ENCODE data around the gene MYO3B.

The MYO3B gene

GRCh38 chr2:170492010-170492409 is 314.1 kb downstream of the MYO3B start:
- DNase-seq, result no peak

GRCh38 chr2:170493426-170494097 is 315.6 kb downstream of the MYO3B start:
- DNase-seq, result no peak

GRCh38 chr2:170495896-170496295 is 317.9 kb downstream of the MYO3B start:
- DNase-seq, result no peak

DNA sequence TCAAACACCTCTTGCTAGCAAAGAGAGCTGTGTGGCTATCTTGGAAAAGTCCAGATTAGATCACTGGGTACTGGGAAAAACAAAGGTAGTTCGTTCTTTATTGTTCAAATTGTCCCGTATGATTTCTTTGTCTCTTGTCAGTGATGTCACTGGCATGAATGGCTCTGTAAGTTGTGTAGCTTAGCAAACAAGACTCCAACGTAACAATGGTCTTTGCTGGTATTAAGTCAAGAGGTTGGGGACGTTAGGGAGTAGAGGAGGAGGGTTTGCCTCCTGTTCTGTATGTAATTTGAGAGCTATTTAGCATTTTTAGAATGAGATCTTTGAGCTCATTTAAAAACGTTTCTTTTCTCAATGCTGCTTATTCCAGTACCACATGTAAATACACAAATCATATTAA is 320.7 kb downstream of the MYO3B start:
- no peak for DNase-seq

GRCh38 chr2:170500104-170500503 is 322.2 kb downstream of the MYO3B start:
- DNase-seq, result no peak

DNA sequence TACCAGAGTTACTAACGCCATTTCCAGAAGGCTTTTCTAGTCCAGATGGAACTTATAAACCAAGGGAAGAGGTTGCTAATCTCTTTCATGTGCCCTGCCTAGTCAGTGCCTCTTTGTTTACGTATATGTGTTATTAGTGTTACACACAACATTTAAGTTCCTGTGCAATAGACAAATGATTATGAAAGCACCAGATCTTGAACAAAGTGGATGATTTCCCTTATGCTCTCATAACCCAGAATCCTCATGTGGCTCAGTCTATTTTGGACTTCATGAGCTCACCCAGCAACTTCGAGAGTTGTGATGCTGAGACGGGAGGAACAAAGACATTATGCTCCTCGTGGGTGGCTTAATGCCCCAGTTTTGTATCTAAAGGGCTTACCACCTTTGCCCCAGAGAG is 322.8 kb downstream of the MYO3B start:
- no peak for DNase-seq

DNA sequence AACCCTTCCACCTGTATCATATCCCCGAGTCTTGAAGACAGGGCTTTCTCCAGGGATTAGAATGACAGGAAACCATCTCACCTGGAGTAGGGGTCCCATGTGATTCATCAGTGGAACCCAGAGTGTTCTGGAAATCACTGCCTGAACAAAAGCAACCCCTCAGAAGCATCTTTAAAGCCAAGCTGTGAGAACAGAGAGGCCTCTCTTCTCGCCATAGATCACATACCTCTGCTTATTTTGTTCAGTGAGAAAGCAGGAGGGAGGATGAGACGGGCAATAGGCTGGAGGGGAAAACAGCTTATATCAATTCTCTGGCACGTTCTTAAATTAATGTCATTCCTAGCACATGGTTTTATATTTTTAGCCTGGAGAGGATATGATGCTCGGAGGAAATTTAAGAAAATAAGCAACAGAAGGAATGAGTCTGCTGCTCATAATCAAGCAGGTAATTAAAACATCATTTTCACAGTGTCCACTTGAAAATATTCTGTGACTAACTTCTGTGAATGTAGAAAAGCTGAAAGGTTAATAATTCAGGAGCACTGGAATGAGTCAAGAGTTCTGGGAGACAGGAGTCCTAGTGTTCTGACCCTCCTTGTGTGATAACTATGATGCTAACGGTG is 323.6 kb downstream of the MYO3B start:
- no peak for DNase-seq

DNA sequence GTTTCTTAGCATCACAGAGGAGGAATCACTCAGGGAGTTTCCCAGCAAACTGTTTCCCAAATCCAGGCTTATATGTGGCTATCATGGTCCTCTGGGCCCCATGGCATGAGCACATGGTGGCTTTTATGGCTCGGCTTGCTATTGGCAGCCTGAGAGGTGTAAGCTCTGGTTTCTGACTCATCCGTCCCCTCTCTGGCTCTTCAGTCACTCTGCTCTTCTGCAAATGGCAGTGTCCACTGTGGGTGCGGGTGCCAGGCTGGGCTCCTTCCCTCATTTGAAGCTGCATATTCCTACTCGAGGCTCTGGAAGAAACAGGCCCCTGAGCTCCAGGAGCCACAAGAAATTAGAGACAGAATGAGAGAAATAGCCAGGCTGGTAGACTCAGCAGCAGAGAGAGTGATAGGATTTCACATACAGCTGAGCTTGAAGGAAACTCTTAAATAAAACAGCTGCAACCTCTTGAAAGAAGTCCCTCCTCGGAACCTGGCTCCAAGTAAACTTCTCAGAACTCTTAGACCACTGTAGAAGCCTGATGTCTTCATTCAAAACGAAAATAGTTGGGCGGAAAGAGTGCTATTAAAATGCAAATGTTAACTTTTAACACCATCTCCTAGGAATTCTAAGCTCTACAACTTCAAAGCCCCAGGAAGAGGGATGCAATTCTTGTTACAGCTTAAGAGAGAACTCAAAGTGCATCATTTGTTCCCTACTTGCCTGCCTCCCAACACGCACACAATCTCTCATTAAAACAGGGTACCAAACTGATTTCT is 324.6 kb downstream of the MYO3B start:
- no peak for DNase-seq

DNA sequence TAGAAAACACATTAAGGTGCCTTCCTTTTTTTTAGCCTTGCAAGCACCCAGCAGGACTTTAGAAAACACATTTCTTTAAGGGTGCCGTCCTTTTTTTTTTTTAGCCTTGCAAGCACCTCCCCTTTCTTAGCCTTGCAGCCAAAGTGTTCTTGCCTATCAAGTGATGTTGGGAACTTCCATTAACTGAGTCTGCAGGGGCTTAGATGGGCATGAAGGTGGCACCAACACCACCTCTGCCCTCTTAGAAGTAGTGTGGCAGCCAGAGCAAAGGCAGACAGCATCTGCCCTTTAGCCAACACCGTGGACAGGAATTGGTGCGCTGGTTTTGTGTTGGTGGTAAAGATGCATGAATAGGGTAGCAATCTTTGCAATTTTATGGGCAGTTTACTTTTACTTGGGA is 325.6 kb downstream of the MYO3B start:
- no peak for DNase-seq

DNA sequence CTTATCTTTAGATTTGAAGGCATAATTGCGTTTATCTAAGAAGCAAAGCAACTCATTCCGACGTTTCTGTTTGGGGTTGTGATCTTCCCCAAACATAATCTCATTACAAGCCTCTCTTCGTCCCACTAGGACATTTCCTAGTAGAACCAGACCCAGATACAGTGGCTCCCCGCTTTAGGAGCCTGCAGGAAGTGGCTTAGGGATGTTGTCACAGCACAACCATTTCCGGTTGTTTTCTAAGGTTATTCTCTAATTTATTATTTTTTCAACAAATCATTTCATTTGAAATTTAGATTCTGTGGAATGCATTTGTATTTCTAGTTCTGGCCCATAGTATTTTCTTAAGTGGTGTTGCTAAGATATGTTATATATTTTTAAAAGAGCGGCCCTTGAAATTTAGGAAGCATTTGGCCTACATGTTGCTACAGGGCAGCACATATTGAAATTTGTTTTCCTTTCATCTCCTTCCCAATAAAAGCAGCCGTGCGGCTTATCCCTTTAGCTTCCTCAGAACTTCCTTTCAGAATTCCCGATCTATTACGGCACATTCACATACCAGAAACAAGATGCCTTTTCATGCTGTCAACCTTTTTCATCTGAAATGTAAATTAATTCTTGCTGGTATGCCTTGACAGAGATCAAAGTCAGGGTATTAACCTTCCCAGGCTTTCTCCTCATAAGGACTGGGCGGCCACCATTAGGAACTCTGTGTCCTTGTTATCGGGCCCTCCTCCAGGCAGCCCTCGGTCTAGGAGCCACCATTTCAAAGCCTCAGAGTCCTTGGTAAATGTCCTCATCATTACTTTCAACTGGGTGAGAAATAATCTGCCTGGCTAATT is 326.2 kb downstream of the MYO3B start:
- no peak for DNase-seq

- DNase-seq, result no peak
Measured at GRCh38 chr2:170504810-170505145, 326.8 kb downstream of the MYO3B start.

DNA sequence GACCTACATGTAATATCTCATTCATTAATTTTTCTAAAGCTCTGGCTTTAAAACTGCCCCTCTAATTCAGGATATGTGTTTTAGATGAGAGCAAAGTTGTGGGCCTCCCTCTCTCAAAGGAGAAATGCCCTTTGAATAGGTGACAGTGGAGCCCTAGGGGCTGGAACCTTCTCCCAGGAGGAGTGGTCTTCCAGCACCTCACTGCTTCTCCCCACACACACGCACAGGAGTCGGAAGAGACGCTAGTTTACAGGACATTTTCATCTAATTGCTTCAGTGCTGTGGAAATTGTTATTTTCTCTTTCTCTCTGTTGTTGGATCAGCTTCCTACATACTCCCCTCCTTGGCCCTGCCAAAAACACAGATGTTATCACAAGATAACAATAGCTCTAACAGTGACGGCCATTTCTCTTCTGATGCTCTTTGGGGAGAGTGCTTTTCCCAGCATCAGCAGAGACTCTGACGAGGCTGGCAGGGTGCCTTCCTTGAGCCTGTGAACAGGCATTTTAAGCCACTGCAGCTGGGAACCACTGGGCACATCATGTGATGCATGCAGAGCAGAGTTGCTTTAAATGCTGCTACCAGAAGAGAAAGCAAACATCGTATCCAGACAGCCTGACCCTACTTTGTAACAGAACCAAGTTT is 327.8 kb downstream of the MYO3B start:
- no peak for DNase-seq

DNA sequence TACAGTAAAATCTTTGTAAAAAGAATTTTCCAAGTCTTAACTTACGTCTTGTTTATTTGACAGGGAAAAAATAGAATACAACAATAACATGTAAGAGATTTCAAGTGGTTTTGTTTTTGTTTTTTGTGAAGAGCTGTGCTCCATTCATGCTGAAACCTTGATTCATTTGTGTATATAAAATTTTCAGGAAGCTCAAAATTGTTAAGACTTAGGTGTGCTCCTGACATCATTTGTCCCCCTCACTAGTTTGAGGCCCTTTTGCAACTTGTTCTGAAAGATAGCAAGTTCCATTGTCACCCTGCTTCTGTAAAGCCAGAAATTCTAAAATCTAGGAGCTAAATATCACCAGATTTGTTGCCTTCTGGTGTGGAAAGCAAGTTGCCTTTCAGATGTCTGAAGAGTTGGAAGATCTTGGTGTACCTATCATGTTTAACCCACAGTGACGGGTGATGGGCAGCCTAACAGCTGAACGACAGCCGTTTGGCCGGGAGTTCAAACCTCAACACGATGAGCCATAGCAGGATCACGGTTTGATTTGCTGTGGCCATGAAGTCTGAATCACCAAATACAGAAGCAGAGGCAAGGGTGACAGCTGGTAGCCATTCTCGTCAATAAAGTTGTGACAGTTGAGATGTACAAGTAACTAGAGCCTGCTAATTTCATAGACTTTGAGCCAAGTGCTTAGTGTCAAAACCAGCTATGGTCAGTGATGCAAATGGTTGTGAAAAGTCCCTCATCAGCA is 331.7 kb downstream of the MYO3B start:
- no peak for DNase-seq

- no peak for DNase-seq
Measured at GRCh38 chr2:170512266-170512665, 334.3 kb downstream of the MYO3B start.

- no peak for DNase-seq
Measured at GRCh38 chr2:170514140-170514539, 336.2 kb downstream of the MYO3B start.

DNA sequence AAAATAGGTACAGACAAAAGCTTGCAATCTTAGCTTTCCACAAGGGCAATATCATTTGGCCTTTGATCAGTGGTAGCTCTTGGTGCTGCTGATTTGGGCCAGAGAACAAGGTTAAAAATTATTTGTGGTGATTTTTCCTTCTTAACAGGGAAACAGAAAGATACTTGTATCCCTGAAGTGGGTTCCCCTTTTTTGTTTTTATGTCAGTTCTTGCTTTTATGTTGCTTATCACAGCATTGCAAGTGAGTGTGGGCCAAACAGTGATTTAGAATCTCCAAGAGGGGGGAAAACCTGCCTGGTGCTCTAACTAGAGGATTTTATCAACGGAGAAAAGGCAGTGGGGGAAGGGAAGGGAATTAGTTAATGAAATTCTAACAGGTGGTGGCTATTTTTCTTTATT is 339.6 kb downstream of the MYO3B start:
- DNase-seq, result no peak

DNA sequence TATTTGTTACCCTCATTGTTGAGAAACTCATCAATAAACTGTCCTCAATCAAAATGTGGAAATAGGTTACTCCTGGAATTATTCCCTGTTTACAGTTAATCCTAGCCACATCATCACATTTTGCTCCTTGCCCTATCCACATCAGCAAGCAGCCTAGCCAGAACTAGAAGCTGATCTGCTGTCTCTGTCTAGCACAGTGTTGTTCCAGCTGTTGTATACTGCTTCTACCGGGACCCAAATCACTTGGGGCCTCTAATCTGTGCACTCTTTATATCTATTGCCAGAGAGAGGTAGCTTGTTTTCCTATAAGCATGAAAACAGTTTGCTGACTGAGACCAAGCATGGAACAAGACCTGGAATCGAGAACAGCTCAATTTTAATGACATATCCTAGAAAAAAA is 341.0 kb downstream of the MYO3B start:
- DNase-seq, result no peak

DNA sequence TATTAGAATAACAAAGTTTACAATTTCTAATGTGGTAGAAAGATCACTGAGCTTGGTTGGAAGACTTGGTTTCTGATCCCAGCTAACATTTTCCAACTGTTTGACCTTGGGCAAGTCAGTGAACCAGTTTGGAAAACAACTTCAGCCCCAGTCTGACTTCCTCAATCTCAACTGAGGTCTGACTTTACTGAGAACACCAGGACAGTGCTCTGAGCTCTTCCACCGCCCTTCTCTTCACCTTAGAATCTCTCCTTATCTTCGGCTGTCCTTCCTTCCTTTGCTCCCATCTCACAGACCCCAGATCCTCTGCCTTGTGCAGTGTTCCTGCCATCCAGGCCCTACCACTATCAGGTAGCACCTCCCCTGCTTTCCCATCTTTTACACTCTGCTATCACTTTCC is 343.4 kb downstream of the MYO3B start:
- no peak for DNase-seq

DNA sequence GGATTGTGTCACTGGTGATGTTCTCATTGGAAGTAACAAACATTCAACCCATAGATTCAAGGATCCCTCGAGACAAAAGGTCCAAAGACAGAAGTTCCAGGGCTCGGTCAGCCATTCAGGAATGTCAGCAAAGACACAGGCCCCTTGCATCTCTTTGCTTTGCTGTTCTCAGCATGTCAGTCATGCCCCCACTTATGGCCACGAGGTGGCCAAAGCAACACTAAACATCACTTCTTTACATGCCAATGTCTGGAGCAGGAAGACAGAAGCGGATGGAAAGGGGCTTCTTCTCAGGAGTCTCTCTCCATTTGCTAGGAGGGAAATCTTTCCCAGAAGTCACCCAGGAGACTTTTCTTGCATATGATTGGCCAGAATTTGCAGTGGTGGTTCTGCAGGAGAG is 345.6 kb downstream of the MYO3B start:
- no peak for DNase-seq

- no peak for DNase-seq
Measured at GRCh38 chr2:170524828-170525565, 347.1 kb downstream of the MYO3B start.

GRCh38 chr2:170525566-170525900 is 347.6 kb downstream of the MYO3B start:
- no peak for DNase-seq
